Keratinocyte (primary cell): ENCODE measurements around the gene CLBA1. TPM values are rescaled to one million over a fixed set of nuclear protein-coding genes. Genes with fewer than 3 reads are reported as not detected.
A peak's percentile ranks its signal among the peaks of the same experiment; 100 is the strongest.

Experiments
- DNase-seq: peaks from one replicate; pipeline ENCODE4 v3.0.0-alpha.2; 2011; ENCODE audit warnings: low read depth, missing footprints, low spot score
- FAIRE-seq: peaks from 2 replicates; lab custom pipeline; 2011; peaks lifted over from hg19 to GRCh38; lab: Jason Lieb, UNC
- H2AFZ ChIP-seq: 2 replicates; pipeline ENCODE4 v1.6.0; 2012; ENCODE audit warnings: low read length, control low read depth, inconsistent platforms; ENCODE audit not compliant: control insufficient read depth
- H3K27ac ChIP-seq: 2 replicates; pipeline ENCODE4 v1.5.1; 2011; ENCODE audit warnings: low read length; ENCODE audit not compliant: control insufficient read depth, insufficient read depth
- H3K27me3 ChIP-seq: 3 replicates; pipeline ENCODE4 v1.6.0; 2011; ENCODE audit warnings: low read length; ENCODE audit not compliant: control insufficient read depth, insufficient read depth; ENCODE audit errors: extremely low read depth
- H3K36me3 ChIP-seq, 2 experiments: 2 replicates in 1 of 2; 3 replicates in 1 of 2; pipeline ENCODE4 v1.5.1; 2011; ENCODE audit warnings: low read length in 2 of 2, mild to moderate bottlenecking in 1 of 2; ENCODE audit not compliant: control insufficient read depth in 2 of 2, insufficient read depth in 2 of 2; ENCODE audit errors: extremely low read depth in 1 of 2
- H3K4me1 ChIP-seq: 3 replicates; pipeline ENCODE4 v1.5.1; 2011; ENCODE audit warnings: low read length; ENCODE audit not compliant: control insufficient read depth, insufficient read depth; ENCODE audit errors: extremely low read depth
- H3K4me2 ChIP-seq: 3 replicates; pipeline ENCODE4 v1.6.0; 2011; ENCODE audit warnings: low read depth, low read length; ENCODE audit not compliant: control insufficient read depth, insufficient read depth; ENCODE audit errors: extremely low read depth
- H3K4me3 ChIP-seq, 3 experiments: fragments of 200-600 bp in 1 of 3; sonication (generic) in 1 of 3; 2 replicates in 2 of 3; 3 replicates in 1 of 3; pipeline ENCODE4 v1.5.1; 2011 to 2016; ENCODE audit warnings: low read length in 3 of 3, mild to moderate bottlenecking in 3 of 3, control low read depth in 2 of 3, inconsistent platforms in 1 of 3, low read depth in 1 of 3, mixed read lengths in 1 of 3, mixed run types in 1 of 3, moderate library complexity in 1 of 3; ENCODE audit not compliant: control insufficient read depth in 2 of 3, insufficient read depth in 2 of 3; ENCODE audit errors: extremely low read depth in 1 of 3
- H3K79me2 ChIP-seq: 2 replicates; pipeline ENCODE4 v1.6.0; 2012; ENCODE audit warnings: low read length; ENCODE audit not compliant: control insufficient read depth, insufficient read depth
- H3K9ac ChIP-seq: 3 replicates; pipeline ENCODE4 v1.6.0; 2011; ENCODE audit warnings: low read length; ENCODE audit not compliant: control insufficient read depth, insufficient read depth; ENCODE audit errors: extremely low read depth
- H3K9me1 ChIP-seq: 3 replicates; pipeline ENCODE4 v1.6.0; 2011; ENCODE audit warnings: low read length; ENCODE audit not compliant: control insufficient read depth, insufficient read depth; ENCODE audit errors: extremely low read depth
- H3K9me3 ChIP-seq: 2 replicates; pipeline ENCODE4 v1.5.1; 2012; ENCODE audit warnings: low read depth, low read length; ENCODE audit not compliant: control insufficient read depth
- H4K20me1 ChIP-seq: 3 replicates; pipeline ENCODE4 v1.6.0; 2011; ENCODE audit warnings: low read length; ENCODE audit not compliant: control insufficient read depth, insufficient read depth; ENCODE audit errors: extremely low read depth
- EZH2 ChIP-seq: IDR thresholded peaks from one replicate; pipeline ENCODE4 v1.6.1; 2012; ENCODE audit warnings: inconsistent platforms, mild to moderate bottlenecking, low read length, moderate library complexity
- dilution Hi-C: fragments of 300-500 bp; cut with MboI; formaldehyde crosslinking; loops from one replicate; pipeline ENCODE4 v1.7.0; 2020; ENCODE audit warnings: low sequenced_read_pairs; ENCODE audit not compliant: extremely low pct_ligation_motif_present
- polyA plus RNA-seq, 5 experiments: library from polyadenylated mRNA; depleted of rRNA in 3 of 5; stranded (reverse) in 3 of 5; stranded (forward) in 1 of 5; unstranded in 1 of 5; fragments of >200 nt; gene quantifications; 1 replicate in 1 of 5; 2 replicates in 3 of 5; 3 replicates in 1 of 5; pipeline versions ENCODE4 v1.2.1 to v1.2.3, GENCODE V29; 2011 to 2012; ENCODE audit warnings: missing spikeins in 2 of 5, low read depth in 1 of 5, low replicate concordance in 1 of 5
- TF ChIP-seq, protein P1 (sequence below), 3 experiments: IDR thresholded peaks in 1 of 3; conservative IDR thresholded peaks in 1 of 3; optimal IDR thresholded peaks in 1 of 3; 2 replicates in 2 of 3; 3 replicates in 1 of 3; pipeline versions ENCODE3 to v1.5.1; 2011; ENCODE audit warnings: low read length in 3 of 3, mild to moderate bottlenecking in 3 of 3, moderate library complexity in 2 of 3, control low read depth in 1 of 3, inconsistent platforms in 1 of 3; ENCODE audit not compliant: insufficient read depth in 2 of 3; ENCODE audit errors: extremely low read depth in 1 of 3

CLBA1 gene
- polyA plus RNA-seq, 1 donor (not counting 4 experiments of a cell fraction or from before 2014, with no cell fraction given) = 8.6 TPM

DNA sequence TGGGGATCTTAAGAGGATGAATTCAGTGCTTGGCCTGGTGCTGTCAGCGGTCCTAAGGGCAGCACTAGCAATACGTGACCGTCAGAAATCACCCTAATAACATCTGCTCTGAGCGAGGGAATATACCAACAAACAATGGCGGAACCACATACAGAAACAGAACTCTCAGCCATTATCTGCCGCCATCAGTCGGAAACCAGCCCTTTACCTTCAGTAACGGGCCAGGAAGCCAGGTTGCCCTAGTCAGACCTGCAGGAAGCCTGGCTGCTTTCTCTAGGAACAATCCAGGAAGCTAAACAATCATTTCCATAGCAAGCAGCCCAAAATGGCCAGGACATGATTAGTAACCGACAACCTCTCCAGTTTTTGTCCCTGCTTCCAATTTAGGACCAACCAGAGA lies 29.7 kb downstream of the CLBA1 start:
- Histone ChIP-seq H3K4me1 (peaks cover 62% of the 10 kb centered on the region), H3K9ac (no peak overlapping the region), H3K4me2 (no peak overlapping the region), H3K27me3 (no peaks in the 10 kb centered on the region), H3K9me3 (no peaks in the 10 kb centered on the region), H3K36me3 (peaks cover 15 to 32% of the 10 kb centered on the region in 2 experiments), H3K9me1 (peaks cover 6% of the 10 kb centered on the region), H2AFZ (no peak overlapping the region), H3K79me2 (peaks cover 100% of the 10 kb centered on the region), H3K27ac (peak overlapping the region; percentile 19), H4K20me1 (peaks cover 57% of the 10 kb centered on the region), H3K4me3 (no peak overlapping the region)
- no peak for TF ChIP-seq EZH2
- TF ChIP-seq, protein P1, sequence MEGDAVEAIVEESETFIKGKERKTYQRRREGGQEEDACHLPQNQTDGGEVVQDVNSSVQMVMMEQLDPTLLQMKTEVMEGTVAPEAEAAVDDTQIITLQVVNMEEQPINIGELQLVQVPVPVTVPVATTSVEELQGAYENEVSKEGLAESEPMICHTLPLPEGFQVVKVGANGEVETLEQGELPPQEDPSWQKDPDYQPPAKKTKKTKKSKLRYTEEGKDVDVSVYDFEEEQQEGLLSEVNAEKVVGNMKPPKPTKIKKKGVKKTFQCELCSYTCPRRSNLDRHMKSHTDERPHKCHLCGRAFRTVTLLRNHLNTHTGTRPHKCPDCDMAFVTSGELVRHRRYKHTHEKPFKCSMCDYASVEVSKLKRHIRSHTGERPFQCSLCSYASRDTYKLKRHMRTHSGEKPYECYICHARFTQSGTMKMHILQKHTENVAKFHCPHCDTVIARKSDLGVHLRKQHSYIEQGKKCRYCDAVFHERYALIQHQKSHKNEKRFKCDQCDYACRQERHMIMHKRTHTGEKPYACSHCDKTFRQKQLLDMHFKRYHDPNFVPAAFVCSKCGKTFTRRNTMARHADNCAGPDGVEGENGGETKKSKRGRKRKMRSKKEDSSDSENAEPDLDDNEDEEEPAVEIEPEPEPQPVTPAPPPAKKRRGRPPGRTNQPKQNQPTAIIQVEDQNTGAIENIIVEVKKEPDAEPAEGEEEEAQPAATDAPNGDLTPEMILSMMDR (optimal IDR thresholded peaks at IDR 0.05 in 1 of 3, IDR thresholded peaks at IDR 0.05 in 1 of 3, conservative IDR thresholded peaks at IDR 0.05 in 1 of 3; ENCODE audit: extremely low read depth in 1 of 3, insufficient read depth in 2 of 3, low read length in 3 of 3) = no peak
- no peak for FAIRE-seq
- dilution Hi-C loops = no loop called here
- DNase-seq = no peak

DNA sequence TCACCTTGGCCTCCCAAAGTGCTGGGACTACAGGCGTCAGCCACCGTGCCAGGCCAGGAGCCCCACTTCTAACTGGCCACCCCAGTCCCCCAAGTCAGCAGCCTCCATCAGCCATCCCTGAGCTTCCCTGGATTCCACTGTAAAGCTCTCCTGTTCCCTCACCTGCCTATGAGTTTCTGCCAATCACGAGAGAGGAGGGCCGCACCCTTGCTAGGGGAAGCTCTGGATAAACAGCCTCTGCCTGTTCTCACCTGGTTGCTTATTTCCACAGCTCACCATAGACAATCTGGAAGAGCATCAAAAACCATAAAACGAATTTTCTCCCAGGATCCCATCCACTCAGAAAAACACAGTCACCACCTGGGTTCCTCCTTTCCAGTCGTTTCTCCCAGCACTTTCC lies 30.3 kb downstream of the CLBA1 start:
- TF ChIP-seq EZH2 = no peak
- TF ChIP-seq, protein P1 (optimal IDR thresholded peaks at IDR 0.05 in 1 of 3, IDR thresholded peaks at IDR 0.05 in 1 of 3, conservative IDR thresholded peaks at IDR 0.05 in 1 of 3; ENCODE audit: extremely low read depth in 1 of 3, insufficient read depth in 2 of 3, low read length in 3 of 3) = no peak
- H3K79me2 ChIP-seq = peaks cover 100% of the 10 kb centered on the region
- peaks cover 6% of the 10 kb centered on the region for H3K9me1 ChIP-seq
- no peak for DNase-seq
- H3K4me1 ChIP-seq = peaks cover 62% of the 10 kb centered on the region
- peak overlapping the region; percentile 65 for H3K9ac ChIP-seq
- H3K27me3 ChIP-seq = no peaks in the 10 kb centered on the region
- H3K9me3 ChIP-seq = no peaks in the 10 kb centered on the region
- peaks cover 56% of the 10 kb centered on the region for H4K20me1 ChIP-seq
- dilution Hi-C loops = no loop called here
- peak overlapping the region; percentile 100 for H3K4me2 ChIP-seq
- peaks cover 14 to 29% of the 10 kb centered on the region in 2 experiments for H3K36me3 ChIP-seq
- H2AFZ ChIP-seq = no peak overlapping the region
- H3K27ac ChIP-seq = peak overlapping the region; percentile 71
- no peak for FAIRE-seq
- H3K4me3 ChIP-seq = peak overlapping the region in 1 of 3 experiments; percentile 39
